IMR-90 (cell line): ENCODE data around the gene STUM. TPM values are rescaled to one million over a fixed set of nuclear protein-coding genes. Genes with fewer than 3 reads are reported as not detected.

Experiments
- ATAC-seq: fragments of 200-7000 bp; cut with Tn5 transposase; 2 replicates; pipeline ENCODE4 v1.9.1; 2020; ENCODE audit warnings: low read depth, mild to moderate bottlenecking, moderate library complexity
- BruUV-seq: library from RNA; stranded (reverse); fragments of 400-500 nt; replicated peaks from 2 replicates; lab custom pipeline; 2021; lab: Mats Ljungman, UMichigan
- CTCF ChIA-PET: fragments of 300-600 bp; formaldehyde crosslinking; extraction: SDS; loops from one replicate; lab custom pipeline; 2021; ENCODE audit warnings: antibody characterized with exemption; lab: Yijun Ruan, JAX
- POLR2A ChIA-PET: fragments of 300-600 bp; sonication (Branson Sonifier 250); formaldehyde crosslinking; loops from one replicate; lab custom pipeline; 2022; ENCODE audit warnings: antibody characterized with exemption; ENCODE audit not compliant: unreplicated experiment; lab: Charles Lee
- DNase-seq: peaks from one replicate; pipeline ENCODE4 v3.0.0; 2013
- H2AFZ ChIP-seq: replicated peaks from 2 replicates; pipeline ENCODE3; 2013; ENCODE audit warnings: low read length, mild to moderate bottlenecking; ENCODE audit not compliant: poor library complexity
- H2AK5ac ChIP-seq: 2 replicates; pipeline ENCODE4 v1.6.1; 2013; ENCODE audit warnings: low read depth, low read length, inconsistent platforms
- H2AK9ac ChIP-seq: replicated peaks from 2 replicates; pipeline ENCODE3; 2013; ENCODE audit warnings: mild to moderate bottlenecking, low read depth, low read length, moderate library complexity; ENCODE audit not compliant: poor library complexity
- H2BK120ac ChIP-seq: 2 replicates; pipeline ENCODE4 v1.6.1; 2013; ENCODE audit warnings: low read depth, low read length, inconsistent platforms
- H2BK15ac ChIP-seq: 3 replicates; pipeline ENCODE4 v1.6.1; 2013; ENCODE audit warnings: low read depth, low read length, inconsistent platforms
- H2BK20ac ChIP-seq: 2 replicates; pipeline ENCODE4 v1.6.1; 2013; ENCODE audit warnings: low read depth, mild to moderate bottlenecking, inconsistent platforms, low read length, moderate library complexity
- H2BK5ac ChIP-seq: 2 replicates; pipeline ENCODE4 v1.6.1; 2013; ENCODE audit warnings: mild to moderate bottlenecking, low read depth, low read length, inconsistent platforms; ENCODE audit not compliant: poor library complexity, severe bottlenecking
- H3K14ac ChIP-seq: replicated peaks from 2 replicates; pipeline ENCODE4 v1.6.1; 2013; ENCODE audit warnings: low read depth, low read length, inconsistent platforms
- H3K18ac ChIP-seq: 2 replicates; pipeline ENCODE4 v1.6.1; 2013; ENCODE audit warnings: low read depth, low read length, control low read depth
- H3K23ac ChIP-seq: 2 replicates; pipeline ENCODE4 v1.6.1; 2013; ENCODE audit warnings: low read depth, low read length, inconsistent platforms
- H3K27ac ChIP-seq: 2 replicates; pipeline ENCODE4 v1.5.1; 2013; ENCODE audit warnings: mild to moderate bottlenecking, control low read depth, low read length; ENCODE audit not compliant: insufficient read depth
- H3K27me3 ChIP-seq: 2 replicates; pipeline ENCODE4 v1.6.1; 2013; ENCODE audit warnings: low read length; ENCODE audit not compliant: control insufficient read depth, insufficient read depth
- H3K36me3 ChIP-seq: 2 replicates; pipeline ENCODE4 v1.6.1; 2013; ENCODE audit warnings: low read length, mixed read lengths; ENCODE audit not compliant: control insufficient read depth, insufficient read depth
- H3K4ac ChIP-seq: 2 replicates; pipeline ENCODE4 v1.6.1; 2013; ENCODE audit warnings: low read depth, low read length, inconsistent platforms
- H3K4me1 ChIP-seq: 2 replicates; pipeline ENCODE4 v1.6.1; 2013; ENCODE audit warnings: low read length, mixed read lengths; ENCODE audit not compliant: control insufficient read depth, insufficient read depth
- H3K4me2 ChIP-seq: 2 replicates; pipeline ENCODE4 v1.6.1; 2013; ENCODE audit warnings: low read depth, mild to moderate bottlenecking, control low read depth, low read length, moderate library complexity
- H3K4me3 ChIP-seq: 2 replicates; pipeline ENCODE4 v1.5.1; 2013; ENCODE audit warnings: low read depth, mild to moderate bottlenecking, control low read depth, low read length, moderate library complexity; ENCODE audit not compliant: insufficient read depth
- H3K56ac ChIP-seq: 2 replicates; pipeline ENCODE4 v1.6.1; 2013; ENCODE audit warnings: low read length, inconsistent platforms; ENCODE audit not compliant: insufficient read depth; ENCODE audit errors: extremely low read depth
- H3K79me1 ChIP-seq, 2 experiments: 2 replicates each; pipeline ENCODE4 v1.6.1; 2013; ENCODE audit warnings: low read length in 2 of 2, inconsistent platforms in 1 of 2, low read depth in 1 of 2
- H3K9ac ChIP-seq: 2 replicates; pipeline ENCODE4 v1.6.1; 2013; ENCODE audit warnings: low read depth, low read length, control low read depth
- H3K9me1 ChIP-seq: 2 replicates; pipeline ENCODE4 v1.6.1; 2013; ENCODE audit warnings: low read length, inconsistent platforms; ENCODE audit not compliant: insufficient read depth
- H3K9me3 ChIP-seq: 2 replicates; pipeline ENCODE4 v1.6.1; 2013; ENCODE audit warnings: low read length; ENCODE audit not compliant: control insufficient read depth, insufficient read depth
- H4K20me1 ChIP-seq: 2 replicates; pipeline ENCODE4 v1.6.1; 2013; ENCODE audit warnings: low read length, inconsistent platforms; ENCODE audit not compliant: insufficient read depth
- H4K5ac ChIP-seq: 2 replicates; pipeline ENCODE4 v1.6.1; 2013; ENCODE audit warnings: mild to moderate bottlenecking, low read depth, low read length, control low read depth
- H4K8ac ChIP-seq, 2 experiments: 2 replicates each; pipeline ENCODE4 v1.6.1; 2013; ENCODE audit warnings: low read depth in 2 of 2, low read length in 2 of 2, control low read depth in 1 of 2, inconsistent platforms in 1 of 2
- H4K91ac ChIP-seq: 2 replicates; pipeline ENCODE4 v1.6.1; 2013; ENCODE audit warnings: low read depth, low read length, inconsistent platforms; ENCODE audit not compliant: insufficient read depth
- BHLHE40 ChIP-seq: fragments of 150-350 bp; IDR thresholded peaks from 2 replicates; pipeline ENCODE4 v1.6.1; 2016; ENCODE audit warnings: mild to moderate bottlenecking, low read depth, low read length
- CEBPB ChIP-seq: IDR thresholded peaks from 2 replicates; pipeline ENCODE4 v1.6.1; 2012; ENCODE audit warnings: low read depth, low read length, improper control_type of control experiment
- CHD1 ChIP-seq: IDR thresholded peaks from 2 replicates; pipeline ENCODE4 v1.6.1; 2012; ENCODE audit warnings: low read depth, low read length, improper control_type of control experiment
- CTCF ChIP-seq: conservative IDR thresholded peaks from 2 replicates; pipeline ENCODE4 v1.5.1; 2012; ENCODE audit warnings: mild to moderate bottlenecking, low read depth, low read length, improper control_type of control experiment
- ELK1 ChIP-seq: fragments of 150-350 bp; IDR thresholded peaks from 2 replicates; pipeline ENCODE4 v1.6.1; 2016; ENCODE audit warnings: low read depth, mild to moderate bottlenecking, low read length, moderate library complexity, borderline replicate concordance
- FOS ChIP-seq: fragments of 150-350 bp; IDR thresholded peaks from 2 replicates; pipeline ENCODE4 v1.6.1; 2016; ENCODE audit warnings: low read depth, low read length
- MAFK ChIP-seq: IDR thresholded peaks from 2 replicates; pipeline ENCODE4 v1.6.1; 2012; ENCODE audit warnings: low read depth, low read length, improper control_type of control experiment
- MAZ ChIP-seq: IDR thresholded peaks from 2 replicates; pipeline ENCODE4 v1.6.1; 2012; ENCODE audit warnings: low read depth, mild to moderate bottlenecking, low read length, improper control_type of control experiment, moderate library complexity, borderline replicate concordance
- MXI1 ChIP-seq: IDR thresholded peaks from 2 replicates; pipeline ENCODE4 v1.6.1; 2012; ENCODE audit warnings: low read depth, mild to moderate bottlenecking, low read length, moderate library complexity, borderline replicate concordance
- POLR2A ChIP-seq: IDR thresholded peaks from 2 replicates; pipeline ENCODE4 v1.6.1; 2012; ENCODE audit warnings: mild to moderate bottlenecking, low read depth, low read length
- RAD21 ChIP-seq: IDR thresholded peaks from 2 replicates; pipeline ENCODE4 v1.6.1; 2012; ENCODE audit warnings: low read length, improper control_type of control experiment
- RCOR1 ChIP-seq: IDR thresholded peaks from 2 replicates; pipeline ENCODE4 v1.6.1; 2012; ENCODE audit warnings: mild to moderate bottlenecking, low read length, improper control_type of control experiment; ENCODE audit not compliant: insufficient replicate concordance
- RFX5 ChIP-seq: IDR thresholded peaks from 2 replicates; pipeline ENCODE4 v1.8.0; 2012; ENCODE audit warnings: low read depth, mild to moderate bottlenecking, low read length, moderate library complexity
- SMC3 ChIP-seq: fragments of 150-350 bp; IDR thresholded peaks from 2 replicates; pipeline ENCODE4 v1.6.1; 2016; ENCODE audit warnings: low read depth, mild to moderate bottlenecking, antibody characterized with exemption, low read length, moderate library complexity
- USF2 ChIP-seq: fragments of 150-350 bp; IDR thresholded peaks from 2 replicates; pipeline ENCODE4 v1.6.1; 2017; ENCODE audit warnings: mild to moderate bottlenecking, antibody characterized with exemption, low read length, low read depth
- WGBS, 2 experiments: methylation state at CpG; one replicate each; pipeline versions ENCODE4 v1.1.5 to v1.1.7; 2013; ENCODE audit warnings: missing lambda C conversion rate in 2 of 2; ENCODE audit not compliant: insufficient read length in 1 of 2; ENCODE audit errors: extremely low coverage in 2 of 2; 5-methylcytosine and 5-hydroxymethylcytosine counted together
- dilution Hi-C: fragments of 300-500 bp; cut with HindIII; formaldehyde crosslinking; loops from one replicate; pipeline ENCODE4 v1.14.3; 2018; ENCODE audit warnings: low sequenced_read_pairs; ENCODE audit not compliant: unreplicated experiment
- in situ Hi-C: fragments of 300-500 bp; cut with MboI; formaldehyde crosslinking; loops from 3 replicates; pipeline ENCODE4 v1.14.3; 2019; ENCODE audit warnings: low sequenced_read_pairs, inconsistent platforms, mixed read lengths
- intact Hi-C: fragments of 100-400 bp; cut with micrococcal nuclease; formaldehyde crosslinking; loops from 2 replicates; pipeline ENCODE4 v1.10.0; 2022
- polyA plus RNA-seq, 3 experiments: library from polyadenylated mRNA; depleted of rRNA; stranded (reverse); fragments of >200 nt; gene quantifications; 2 replicates each; pipeline ENCODE4 v1.2.3, GENCODE V29; 2012; ENCODE audit warnings: low replicate concordance in 1 of 3
- total RNA-seq: library from RNA; depleted of rRNA; stranded (reverse); fragments of >200 nt; gene quantifications from 2 replicates; pipeline ENCODE4 v1.2.3, GENCODE V29; 2012

The STUM gene
- total and polyA plus RNA-seq, 2 of the 4 experiments (the other 2 are of a cell fraction): not detected

- TF ChIP-seq RCOR1 (no peak), MXI1 (no peak), MAFK (no peak), POLR2A (no peak), RAD21 (no peak), RFX5 (no peak), CTCF (no peak), CEBPB (no peak), CHD1 (no peak), USF2 (no peak), FOS (no peak), MAZ (no peak), ELK1 (no peak), SMC3 (no peak), BHLHE40 (no peak)
- Histone ChIP-seq H3K27ac (no peak overlapping the region), H3K4me1 (no peaks in the 10 kb centered on the region), H2AK5ac (no peak overlapping the region), H3K9me3 (no peaks in the 10 kb centered on the region), H2BK5ac (no peak overlapping the region), H4K8ac (no peak overlapping the region), H3K27me3 (peaks cover 24% of the 10 kb centered on the region), H3K9me1 (no peaks in the 10 kb centered on the region), H3K4me2 (no peak overlapping the region), H2AK9ac (no peak overlapping the region), H3K56ac (no peak overlapping the region), H3K9ac (no peak overlapping the region), H3K4me3 (no peak overlapping the region), H3K23ac (no peak overlapping the region), H4K5ac (no peak overlapping the region), H2BK15ac (no peak overlapping the region), H3K18ac (no peak overlapping the region), H2BK20ac (no peak overlapping the region), H3K79me1 (no peaks in the 10 kb centered on the region), H3K14ac (no peak overlapping the region), H2BK120ac (no peak overlapping the region), H2AFZ (no peak overlapping the region), H4K20me1 (no peaks in the 10 kb centered on the region), H3K36me3 (no peaks in the 10 kb centered on the region), H4K91ac (no peak overlapping the region), H3K4ac (no peak overlapping the region)
- BruUV-seq: no TSS peak
- ATAC-seq (no peak), DNase-seq (no peak)
- dilution Hi-C loops (no loop called here), in situ Hi-C loops (no loop called here), intact Hi-C loops (no loop called here)
- 46% methylated on average over 4 of the region's 7 CpGs; no CpG with 5 or more reads in 1 of the 2 experiments for WGBS, 2 experiments
- ChIA-PET CTCF (no interaction called here), POLR2A (no interaction called here)
These were observed 42.0 kb downstream of the STUM start for GRCh38 chr1:226590614-226591013.
